Kidney epithelial cell (primary cell): ENCODE data around the gene MMP10. TPM values are rescaled to one million over a fixed set of nuclear protein-coding genes. Genes with fewer than 3 reads are reported as not detected.
A peak's percentile ranks its signal among the peaks of the same experiment; 100 is the strongest.

Experiments
- DNase-seq: peaks from one replicate; pipeline ENCODE4 v3.0.0-alpha.2; 2010; ENCODE audit warnings: low read depth
- H3K27me3 ChIP-seq: 2 replicates; pipeline ENCODE4 v1.6.0; 2011; ENCODE audit warnings: low read length; ENCODE audit not compliant: control insufficient read depth, insufficient read depth
- H3K36me3 ChIP-seq: 2 replicates; pipeline ENCODE4 v1.5.1; 2011; ENCODE audit warnings: low read length; ENCODE audit not compliant: control insufficient read depth, insufficient read depth
- H3K4me3 ChIP-seq: 2 replicates; pipeline ENCODE4 v1.5.1; 2011; ENCODE audit warnings: low read depth, mild to moderate bottlenecking, control low read depth, low read length
- total RNA-seq: library from RNA; depleted of rRNA; stranded (reverse); fragments of >200 nt; gene quantifications from 2 replicates; pipeline ENCODE4 v1.2.3, GENCODE V29; 2015
- TF ChIP-seq, protein P1 (sequence below): IDR thresholded peaks from 2 replicates; pipeline ENCODE4 v1.5.1; 2011; ENCODE audit warnings: mild to moderate bottlenecking, moderate library complexity, low read length, control low read depth, inconsistent platforms; ENCODE audit not compliant: insufficient read depth, poor library complexity, severe bottlenecking

The MMP10 gene
- total RNA-seq, 1 donor from 2014 or later: 8.7 TPM

DNA sequence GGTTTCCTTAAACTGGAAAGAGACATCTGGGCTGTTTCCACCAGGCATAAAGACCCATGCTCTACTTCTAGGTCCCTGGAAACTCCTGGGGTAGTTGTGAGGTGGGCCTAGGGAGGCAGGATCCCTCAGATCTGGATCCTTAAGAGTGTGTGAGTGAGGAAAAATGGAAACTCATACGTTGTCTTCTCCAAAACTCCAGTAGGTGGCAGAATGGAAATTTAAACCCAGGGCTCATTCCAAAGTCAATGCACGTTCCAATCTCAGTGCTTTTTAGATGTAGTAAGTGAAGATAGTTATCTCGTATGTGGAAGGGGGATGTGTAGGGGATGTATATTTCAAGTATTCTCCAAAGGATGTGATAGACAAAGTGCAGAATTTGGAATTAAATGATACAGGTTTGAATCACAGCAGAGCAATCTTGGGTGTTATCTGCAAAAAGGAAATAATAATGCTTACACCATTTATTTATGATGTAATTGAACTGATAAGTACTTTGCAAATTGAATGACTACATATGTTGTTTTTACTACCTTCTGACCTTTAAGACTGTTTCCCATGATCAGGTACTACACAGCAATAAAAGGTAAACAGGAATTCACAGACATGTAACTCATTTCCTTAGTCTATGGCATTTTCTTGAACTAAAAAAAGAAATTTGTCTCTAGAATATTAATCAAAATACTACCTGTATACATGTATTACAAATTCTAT lies 30.7 kb upstream of the MMP10 start:
- no peak for DNase-seq
- Histone ChIP-seq H3K4me3 (no peak overlapping the region), H3K27me3 (no peaks in the 10 kb centered on the region), H3K36me3 (no peaks in the 10 kb centered on the region)
- TF ChIP-seq, protein P1, sequence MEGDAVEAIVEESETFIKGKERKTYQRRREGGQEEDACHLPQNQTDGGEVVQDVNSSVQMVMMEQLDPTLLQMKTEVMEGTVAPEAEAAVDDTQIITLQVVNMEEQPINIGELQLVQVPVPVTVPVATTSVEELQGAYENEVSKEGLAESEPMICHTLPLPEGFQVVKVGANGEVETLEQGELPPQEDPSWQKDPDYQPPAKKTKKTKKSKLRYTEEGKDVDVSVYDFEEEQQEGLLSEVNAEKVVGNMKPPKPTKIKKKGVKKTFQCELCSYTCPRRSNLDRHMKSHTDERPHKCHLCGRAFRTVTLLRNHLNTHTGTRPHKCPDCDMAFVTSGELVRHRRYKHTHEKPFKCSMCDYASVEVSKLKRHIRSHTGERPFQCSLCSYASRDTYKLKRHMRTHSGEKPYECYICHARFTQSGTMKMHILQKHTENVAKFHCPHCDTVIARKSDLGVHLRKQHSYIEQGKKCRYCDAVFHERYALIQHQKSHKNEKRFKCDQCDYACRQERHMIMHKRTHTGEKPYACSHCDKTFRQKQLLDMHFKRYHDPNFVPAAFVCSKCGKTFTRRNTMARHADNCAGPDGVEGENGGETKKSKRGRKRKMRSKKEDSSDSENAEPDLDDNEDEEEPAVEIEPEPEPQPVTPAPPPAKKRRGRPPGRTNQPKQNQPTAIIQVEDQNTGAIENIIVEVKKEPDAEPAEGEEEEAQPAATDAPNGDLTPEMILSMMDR: peak; percentile 63

DNA sequence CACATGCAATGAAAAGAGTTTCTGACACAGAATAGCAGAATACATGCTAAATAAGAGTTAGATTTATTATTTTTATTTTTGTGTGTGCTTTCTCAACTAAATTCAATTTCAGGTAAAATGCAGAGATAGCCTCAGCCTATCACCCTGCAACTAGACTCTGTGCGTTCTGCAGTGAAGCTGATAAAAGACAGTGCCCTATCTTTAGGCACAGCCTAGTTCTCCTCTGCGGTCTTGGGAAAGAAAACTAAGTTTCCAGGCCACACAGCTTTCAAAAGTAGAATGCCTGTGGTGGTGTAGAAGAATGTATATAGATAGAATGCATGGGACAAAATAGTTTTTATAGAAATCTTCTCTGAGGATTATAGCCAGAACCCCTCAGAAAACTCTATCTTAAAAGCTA lies 29.5 kb upstream of the MMP10 start:
- Histone ChIP-seq H3K4me3 (no peak overlapping the region), H3K27me3 (no peaks in the 10 kb centered on the region), H3K36me3 (no peaks in the 10 kb centered on the region)
- DNase-seq: no peak
- TF ChIP-seq, protein P1: no peak

- TF ChIP-seq, protein P1: peak; percentile 32
- Histone ChIP-seq H3K36me3 (no peaks in the 10 kb centered on the region), H3K4me3 (no peak overlapping the region), H3K27me3 (no peaks in the 10 kb centered on the region)
- no peak for DNase-seq
These were observed 27.5 kb upstream of the MMP10 start for GRCh38 chr11:102807921-102808320.

- DNase-seq: no peak
- H3K4me3 ChIP-seq: no peak overlapping the region
- TF ChIP-seq, protein P1: no peak
- H3K27me3 ChIP-seq: no peaks in the 10 kb centered on the region
- no peaks in the 10 kb centered on the region for H3K36me3 ChIP-seq
These were observed 25.9 kb upstream of the MMP10 start for GRCh38 chr11:102806296-102806695.

DNA sequence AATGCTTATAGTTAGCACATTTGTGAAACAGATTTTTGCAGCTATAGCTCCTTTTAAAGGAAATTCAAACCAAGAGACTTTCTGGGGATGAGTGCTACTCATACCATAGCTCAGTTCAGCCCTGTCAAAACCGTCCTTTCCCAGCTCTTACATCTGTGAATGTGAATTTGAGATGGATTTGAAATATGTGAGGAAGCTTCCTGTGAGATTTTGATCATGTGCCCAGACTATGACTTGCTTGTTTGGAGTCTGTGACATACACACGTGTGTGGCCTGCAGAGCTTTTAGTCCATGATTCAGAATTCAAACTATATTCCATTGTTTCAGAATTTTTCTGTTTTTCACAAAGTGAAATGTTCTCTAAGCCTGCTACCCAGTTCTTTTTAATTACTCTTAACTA lies 21.9 kb upstream of the MMP10 start:
- Histone ChIP-seq H3K4me3 (no peak overlapping the region), H3K36me3 (no peaks in the 10 kb centered on the region), H3K27me3 (no peaks in the 10 kb centered on the region)
- DNase-seq: no peak
- TF ChIP-seq, protein P1: no peak

GRCh38 chr11:102800767-102801166 lies 20.3 kb upstream of the MMP10 start:
- DNase-seq: no peak
- TF ChIP-seq, protein P1: no peak
- Histone ChIP-seq H3K27me3 (no peaks in the 10 kb centered on the region), H3K4me3 (no peak overlapping the region), H3K36me3 (no peaks in the 10 kb centered on the region)
